Endothelial cell of umbilical vein (primary cell): Measurements from ENCODE around the gene DPF1. TPM values are rescaled to one million over a fixed set of nuclear protein-coding genes. Genes with fewer than 3 reads are reported as not detected.

Experiments
- BruUV-seq: library from RNA; stranded (reverse); fragments of 400-500 nt; replicated peaks from 2 replicates; lab custom pipeline; 2021; lab: Mats Ljungman, UMichigan
- CTCF ChIA-PET: fragments of 300-600, 350-600 bp; sonication (Branson Sonifier 250); formaldehyde crosslinking; loops from one replicate; lab custom pipeline; 2021; ENCODE audit warnings: antibody characterized with exemption, inconsistent platforms; lab: Charles Lee
- POLR2A ChIA-PET: fragments of 300-600, 350-600 bp; sonication (Branson Sonifier 250); formaldehyde crosslinking; loops from one replicate; lab custom pipeline; 2021; ENCODE audit warnings: antibody characterized with exemption, inconsistent platforms; lab: Charles Lee
- DNase-seq: peaks from one replicate; pipeline ENCODE4 v3.0.0-alpha.2; 2011; ENCODE audit warnings: low read depth, low spot score
- FAIRE-seq: peaks from 2 replicates; lab custom pipeline; 2011; peaks lifted over from hg19 to GRCh38; lab: Jason Lieb, UNC
- H2AFZ ChIP-seq: 2 replicates; pipeline ENCODE4 v1.6.0; 2012; ENCODE audit warnings: low read depth, low read length, control low read depth, inconsistent platforms
- H3K27ac ChIP-seq: 2 replicates; pipeline ENCODE4 v1.5.1; 2011; ENCODE audit warnings: low read depth, mild to moderate bottlenecking, control low read depth, low read length, moderate library complexity; ENCODE audit not compliant: insufficient read depth
- H3K27me3 ChIP-seq, 2 experiments: 2 replicates each; pipeline versions ENCODE4 v1.6.0 to v1.6.1; 2011; ENCODE audit warnings: low read length in 2 of 2, mixed read lengths in 1 of 2; ENCODE audit not compliant: control insufficient read depth in 2 of 2, insufficient read depth in 2 of 2
- H3K36me3 ChIP-seq, 2 experiments: 2 replicates in 1 of 2; 3 replicates in 1 of 2; pipeline ENCODE4 v1.5.1; 2011; ENCODE audit warnings: low read length in 2 of 2, mild to moderate bottlenecking in 1 of 2, moderate library complexity in 1 of 2; ENCODE audit not compliant: control insufficient read depth in 2 of 2, insufficient read depth in 2 of 2; ENCODE audit errors: extremely low read depth in 1 of 2
- H3K4me1 ChIP-seq: 3 replicates; pipeline ENCODE4 v1.5.1; 2011; ENCODE audit warnings: mild to moderate bottlenecking, low read length; ENCODE audit not compliant: control insufficient read depth, insufficient read depth; ENCODE audit errors: extremely low read depth
- H3K4me2 ChIP-seq: 2 replicates; pipeline ENCODE4 v1.6.1; 2011; ENCODE audit warnings: low read length, control low read depth, mixed read lengths; ENCODE audit not compliant: insufficient read depth
- H3K4me3 ChIP-seq, 3 experiments: fragments of 200-600 bp in 1 of 3; sonication (generic), shearing (Covaris generic) in 1 of 3; replicated peaks in 1 of 3; 2 replicates each; pipeline ENCODE4 v1.5.1; 2011 to 2016; ENCODE audit warnings: control low read depth in 3 of 3, low read length in 3 of 3, mild to moderate bottlenecking in 2 of 3, inconsistent platforms in 1 of 3, low read depth in 1 of 3, moderate library complexity in 1 of 3; ENCODE audit not compliant: insufficient read depth in 1 of 3
- H3K79me2 ChIP-seq: 2 replicates; pipeline ENCODE4 v1.6.0; 2012; ENCODE audit warnings: low read length, inconsistent platforms; ENCODE audit not compliant: control insufficient read depth, insufficient read depth
- H3K9ac ChIP-seq: replicated peaks from 2 replicates; pipeline ENCODE3; 2011; ENCODE audit warnings: low read length, control low read depth; ENCODE audit not compliant: insufficient read depth; ENCODE audit errors: extremely low read depth
- H3K9me1 ChIP-seq: replicated peaks from 3 replicates; pipeline ENCODE4 v1.6.0; 2011; ENCODE audit warnings: mild to moderate bottlenecking, low read length; ENCODE audit not compliant: control insufficient read depth, insufficient read depth; ENCODE audit errors: extremely low read depth
- H3K9me3 ChIP-seq: replicated peaks from 2 replicates; pipeline ENCODE4 v1.5.1; 2012; ENCODE audit warnings: low read length, inconsistent platforms; ENCODE audit not compliant: control insufficient read depth, insufficient read depth
- H4K20me1 ChIP-seq: replicated peaks from 2 replicates; pipeline ENCODE3; 2011; ENCODE audit warnings: mild to moderate bottlenecking, low read length; ENCODE audit not compliant: control insufficient read depth, insufficient read depth; ENCODE audit errors: extremely low read depth
- EZH2 ChIP-seq: IDR thresholded peaks from 2 replicates; pipeline ENCODE4 v1.6.1; 2012; ENCODE audit warnings: borderline replicate concordance, low read depth, mild to moderate bottlenecking, moderate library complexity, low read length, inconsistent platforms; ENCODE audit not compliant: severe bottlenecking
- FOS ChIP-seq: IDR thresholded peaks from 2 replicates; pipeline ENCODE4 v1.6.1; 2011; ENCODE audit warnings: mild to moderate bottlenecking, low read length, moderate library complexity, borderline replicate concordance; ENCODE audit not compliant: insufficient read depth
- GATA2 ChIP-seq: IDR thresholded peaks from 2 replicates; pipeline ENCODE4 v1.7.0; 2011; ENCODE audit warnings: low read depth, mild to moderate bottlenecking, moderate library complexity, mixed read lengths, low read length; ENCODE audit not compliant: insufficient read length, insufficient read depth
- JUN ChIP-seq: IDR thresholded peaks from 2 replicates; pipeline ENCODE4 v1.6.1; 2011; ENCODE audit warnings: borderline replicate concordance, low read depth; ENCODE audit not compliant: insufficient read length, insufficient read depth
- MYC ChIP-seq: IDR thresholded peaks from one replicate; pipeline ENCODE4 v1.6.1; 2011; ENCODE audit warnings: mild to moderate bottlenecking, low read depth, low read length
- POLR2A ChIP-seq: IDR thresholded peaks from 2 replicates; pipeline ENCODE4 v1.6.1; 2012; ENCODE audit warnings: low read depth, mild to moderate bottlenecking, control low read depth, low read length
- POLR2AphosphoS5 ChIP-seq: IDR thresholded peaks from 2 replicates; pipeline ENCODE4 v1.6.1; 2012; ENCODE audit warnings: low read depth, mild to moderate bottlenecking, control low read depth, low read length, moderate library complexity; ENCODE audit not compliant: insufficient read depth
- dilution Hi-C: fragments of 300-500 bp; cut with MboI; formaldehyde crosslinking; loops from one replicate; pipeline ENCODE4 v1.15.0; 2019; ENCODE audit warnings: low sequenced_read_pairs; ENCODE audit not compliant: extremely low pct_ligation_motif_present
- intact Hi-C: fragments of 100-400 bp; cut with micrococcal nuclease; formaldehyde crosslinking; loops from one replicate; pipeline ENCODE4 v1.10.0; 2022
- polyA plus RNA-seq, 4 experiments: library from polyadenylated mRNA; depleted of rRNA in 3 of 4; stranded (reverse) in 3 of 4; unstranded in 1 of 4; fragments of >200 nt; gene quantifications; 2 replicates each; pipeline versions ENCODE4 v1.2.1 to v1.2.3, GENCODE V29; 2011 to 2012; ENCODE audit warnings: missing spikeins in 1 of 4
- total RNA-seq: library from RNA; stranded (reverse); gene quantifications from 2 replicates; pipeline ENCODE4 v1.2.3, GENCODE V29; 2021
- TF ChIP-seq, protein P1 (sequence below): IDR thresholded peaks from 2 replicates; pipeline ENCODE4 v1.6.1; 2011; ENCODE audit not compliant: insufficient read depth, insufficient read length
- TF ChIP-seq, protein P2 (sequence below), 2 donors: IDR thresholded peaks; 1 replicate in 1 of 2; 2 replicates in 1 of 2; pipeline ENCODE4 v1.5.1; 2011; ENCODE audit warnings: low read length in 2 of 2, mild to moderate bottlenecking in 2 of 2, moderate library complexity in 2 of 2, control low read depth in 1 of 2, inconsistent platforms in 1 of 2, low read depth in 1 of 2; ENCODE audit not compliant: insufficient read depth in 1 of 2; ENCODE audit errors: extremely low read depth in 1 of 2

The DPF1 gene
- total and polyA plus RNA-seq, 2 donors (not counting 3 experiments of a cell fraction or from before 2014, with no cell fraction given): 2.0 to 3.9 TPM

- Histone ChIP-seq H3K27ac (no peak overlapping the region), H3K9me1 (no peaks in the 10 kb centered on the region), H3K36me3 (peaks cover 0 to 4% of the 10 kb centered on the region in 2 experiments), H3K9me3 (no peaks in the 10 kb centered on the region), H3K4me3 (no peak overlapping the region), H3K4me1 (no peaks in the 10 kb centered on the region), H3K79me2 (no peaks in the 10 kb centered on the region), H3K4me2 (no peak overlapping the region), H3K9ac (no peak overlapping the region), H2AFZ (no peak overlapping the region), H4K20me1 (no peaks in the 10 kb centered on the region), H3K27me3 (no peaks in the 10 kb centered on the region)
- FAIRE-seq (no peak), DNase-seq (peak; percentile 26)
- dilution Hi-C loops (no loop called here), intact Hi-C loops (no loop called here)
- ChIA-PET POLR2A (no interaction called here), CTCF (interaction anchor here (1.0 to 2.1 kb wide), 2 partner anchors 35 to 288 kb away, joined by 3 to 9 read pairs; no protein-coding TSS in a partner anchor)
- BruUV-seq: no TSS peak
- no peak for TF ChIP-seq MYC
- no peak for TF ChIP-seq FOS
- no peak for TF ChIP-seq POLR2AphosphoS5
- no peak for TF ChIP-seq JUN
- no peak for TF ChIP-seq GATA2
- no peak for TF ChIP-seq POLR2A
- TF ChIP-seq, protein P1, sequence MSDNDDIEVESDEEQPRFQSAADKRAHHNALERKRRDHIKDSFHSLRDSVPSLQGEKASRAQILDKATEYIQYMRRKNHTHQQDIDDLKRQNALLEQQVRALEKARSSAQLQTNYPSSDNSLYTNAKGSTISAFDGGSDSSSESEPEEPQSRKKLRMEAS: no peak
- no peak for TF ChIP-seq EZH2
- TF ChIP-seq, protein P2, sequence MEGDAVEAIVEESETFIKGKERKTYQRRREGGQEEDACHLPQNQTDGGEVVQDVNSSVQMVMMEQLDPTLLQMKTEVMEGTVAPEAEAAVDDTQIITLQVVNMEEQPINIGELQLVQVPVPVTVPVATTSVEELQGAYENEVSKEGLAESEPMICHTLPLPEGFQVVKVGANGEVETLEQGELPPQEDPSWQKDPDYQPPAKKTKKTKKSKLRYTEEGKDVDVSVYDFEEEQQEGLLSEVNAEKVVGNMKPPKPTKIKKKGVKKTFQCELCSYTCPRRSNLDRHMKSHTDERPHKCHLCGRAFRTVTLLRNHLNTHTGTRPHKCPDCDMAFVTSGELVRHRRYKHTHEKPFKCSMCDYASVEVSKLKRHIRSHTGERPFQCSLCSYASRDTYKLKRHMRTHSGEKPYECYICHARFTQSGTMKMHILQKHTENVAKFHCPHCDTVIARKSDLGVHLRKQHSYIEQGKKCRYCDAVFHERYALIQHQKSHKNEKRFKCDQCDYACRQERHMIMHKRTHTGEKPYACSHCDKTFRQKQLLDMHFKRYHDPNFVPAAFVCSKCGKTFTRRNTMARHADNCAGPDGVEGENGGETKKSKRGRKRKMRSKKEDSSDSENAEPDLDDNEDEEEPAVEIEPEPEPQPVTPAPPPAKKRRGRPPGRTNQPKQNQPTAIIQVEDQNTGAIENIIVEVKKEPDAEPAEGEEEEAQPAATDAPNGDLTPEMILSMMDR (IDR thresholded peaks at IDR 0.05; ENCODE audit: extremely low read depth in 1 of 2, insufficient read depth in 1 of 2, low read depth in 1 of 2, low read length in 2 of 2): no peak
These were observed 33.2 kb downstream of the DPF1 start for GRCh38 chr19:38190793-38191192.
